K562 (cell line): ENCODE measurements around the gene PTOV1. TPM values are rescaled to one million over a fixed set of nuclear protein-coding genes. Genes with fewer than 3 reads are reported as not detected.

Experiments used
- BCOR ChIP-seq: fragments of 450-650 bp; IDR thresholded peaks from 2 replicates; pipeline ENCODE4 v1.6.1; 2016
- FOXJ3 ChIP-seq: sonication (generic); formaldehyde crosslinking; IDR thresholded peaks from 2 replicates; pipeline ENCODE4 v1.4.0; 2020; ENCODE audit warnings: mild to moderate bottlenecking, missing genetic modification reagents
- HDAC2 ChIP-seq: fragments of 450-650 bp; IDR thresholded peaks from 2 replicates; pipeline ENCODE4 v1.6.1; 2016; ENCODE audit warnings: mild to moderate bottlenecking
- MYC ChIP-seq, 2 experiments: fragments of 250-450 bp in 1 of 2; sonication (Bioruptor Pico) in 1 of 2; IDR thresholded peaks; 2 replicates each; pipeline versions ENCODE4 v1.5.1 to v1.6.1; 2012 to 2021; ENCODE audit warnings: low read depth in 2 of 2, borderline replicate concordance in 1 of 2, improper control_type of control experiment in 1 of 2, low read length in 1 of 2, mild to moderate bottlenecking in 1 of 2, moderate library complexity in 1 of 2
- RAD21 ChIP-seq, 2 experiments: fragments of 250-450 bp in 1 of 2; fragments of 450-650 bp in 1 of 2; sonication (Bioruptor Pico) in 1 of 2; formaldehyde crosslinking in 1 of 2; IDR thresholded peaks in 1 of 2; conservative IDR thresholded peaks in 1 of 2; 2 replicates each; pipeline versions ENCODE4 v1.4.0 to v1.8.0; 2020 to 2022; ENCODE audit warnings: mild to moderate bottlenecking in 2 of 2, moderate library complexity in 1 of 2
- TCF7L2 ChIP-seq: fragments of 150-350 bp; IDR thresholded peaks from 2 replicates; pipeline ENCODE4 v1.6.1; 2016; ENCODE audit warnings: low read depth, mild to moderate bottlenecking, low read length, moderate library complexity
- ZNF274 ChIP-seq: IDR thresholded peaks from 2 replicates; pipeline ENCODE4 v1.6.1; 2011; ENCODE audit warnings: low read depth, mild to moderate bottlenecking, low read length, moderate library complexity, borderline replicate concordance
- polyA plus RNA-seq, 8 experiments: library from polyadenylated mRNA; depleted of rRNA in 4 of 8; stranded (reverse) in 5 of 8; unstranded in 3 of 8; fragments of >200 nt; fragmentation: Nextera tagmentation in 2 of 8; fragmentation: Illumina TruSeq in 1 of 8; extraction: Ambion mirVana in 2 of 8; extraction: Trizol in 1 of 8; gene quantifications; 2 replicates each; pipeline versions ENCODE4 v1.2.1 to v1.2.3, GENCODE V29; 2011 to 2014; ENCODE audit warnings: inconsistent platforms in 1 of 8, missing spikeins in 1 of 8
- total RNA-seq, 7 experiments: library from RNA; depleted of rRNA in 6 of 7; stranded (reverse); fragments of >200 nt in 6 of 7; fragmentation: Illumina TruSeq in 2 of 7; extraction: Trizol in 2 of 7; gene quantifications; 2 replicates each; pipeline versions ENCODE4 v1.2.1 to v1.2.3, GENCODE V29; 2011 to 2021; ENCODE audit warnings: low replicate concordance in 1 of 7
- TF ChIP-seq, protein P1 (sequence below): fragments of 450-650 bp; IDR thresholded peaks from 2 replicates; pipeline ENCODE4 v1.6.1; 2016; ENCODE audit warnings: low read depth, mild to moderate bottlenecking, moderate library complexity

PTOV1 gene
- total and polyA plus RNA-seq, 9 of the 15 experiments (the other 6 are each of a cell fraction or from before 2014, with no cell fraction given): 4.9 to 169 (median 43.5) TPM

DNA sequence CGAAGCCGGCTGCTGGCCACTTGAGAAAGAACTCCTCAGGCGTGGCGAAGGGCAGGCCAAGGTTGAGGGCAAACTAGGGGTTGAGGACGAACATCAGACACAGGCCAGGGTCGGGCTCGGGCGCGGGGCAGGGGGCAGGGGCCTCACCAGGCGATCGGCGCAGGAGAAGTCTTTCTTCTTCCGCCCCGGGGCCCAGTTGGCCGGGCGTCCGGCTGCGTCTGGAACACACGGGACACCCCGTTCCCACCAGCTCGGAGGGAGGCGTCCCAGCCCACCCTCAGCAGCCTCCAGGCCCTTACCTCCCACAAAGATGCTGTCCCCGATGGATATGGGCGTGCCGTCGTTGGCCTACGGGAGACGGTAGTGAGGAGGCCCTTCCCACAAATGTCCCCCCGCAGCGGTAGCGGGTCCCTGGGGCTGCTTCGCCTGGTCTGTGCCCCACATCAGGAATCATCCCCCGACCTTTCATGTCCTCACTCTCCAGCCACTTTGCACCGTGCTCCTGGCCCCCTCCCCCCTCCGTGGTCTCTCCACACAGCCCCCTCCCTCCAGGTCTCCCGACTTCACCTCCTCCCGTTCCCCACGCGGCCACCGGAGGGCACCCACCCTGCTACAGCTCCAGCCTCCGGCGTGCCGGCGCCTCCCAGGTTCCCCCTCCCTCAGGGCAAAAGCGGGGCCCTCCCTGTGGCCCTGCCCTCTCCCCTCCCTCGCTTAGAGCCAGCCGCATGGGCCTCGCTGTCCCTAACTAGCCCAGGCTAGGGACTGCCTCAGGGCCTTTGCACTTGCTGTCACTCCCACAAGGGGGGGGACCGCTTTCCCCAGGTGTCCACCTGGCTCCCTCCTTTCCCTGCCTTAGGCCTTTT, 11.7 kb downstream of the PTOV1 start (continued):
- TF ChIP-seq MYC (IDR thresholded peaks at IDR 0.05; ENCODE audit: low read depth, low read length) (no peak), MYC (CRISPR knock-in tag; IDR thresholded peaks at IDR 0.05; ENCODE audit: borderline replicate concordance, low read depth) (no peak), TCF7L2 (no peak), BCOR (peak; percentile 70; the same call in 1 of the 2 replicates), HDAC2 (peak; percentile 36; the same call in 1 of the 2 replicates), RAD21 (CRISPR knock-in tag; conservative IDR thresholded peaks at IDR 0.05 in 1 of 2, IDR thresholded peaks at IDR 0.05 in 1 of 2) (peak in 1 of 2 experiments; percentile 36; a peak in 1 of 4 replicates), FOXJ3 (CRISPR knock-in tag) (no peak), ZNF274 (no peak)
- TF ChIP-seq, protein P1, sequence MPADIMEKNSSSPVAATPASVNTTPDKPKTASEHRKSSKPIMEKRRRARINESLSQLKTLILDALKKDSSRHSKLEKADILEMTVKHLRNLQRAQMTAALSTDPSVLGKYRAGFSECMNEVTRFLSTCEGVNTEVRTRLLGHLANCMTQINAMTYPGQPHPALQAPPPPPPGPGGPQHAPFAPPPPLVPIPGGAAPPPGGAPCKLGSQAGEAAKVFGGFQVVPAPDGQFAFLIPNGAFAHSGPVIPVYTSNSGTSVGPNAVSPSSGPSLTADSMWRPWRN: no peak
- TF ChIP-seq, all 486 proteins: peak for 20
